GM23338 (cell line): ENCODE measurements around the gene CA6. TPM values are rescaled to one million over a fixed set of nuclear protein-coding genes. Genes with fewer than 3 reads are reported as not detected.

Source experiments
- ATAC-seq: fragments of 200-7000 bp; cut with Tn5 transposase; 3 replicates; pipeline ENCODE4 v1.9.1; 2020
- DNase-seq: peaks from one replicate; pipeline ENCODE4 v3.0.0-alpha.2; 2015; ENCODE audit warnings: low spot score
- H2AFZ ChIP-seq: fragments of 200-600 bp; sonication (generic); 2 replicates; pipeline ENCODE4 v1.8.0; 2016; ENCODE audit warnings: antibody characterized with exemption, mild to moderate bottlenecking, moderate library complexity
- H3F3A ChIP-seq: fragments of 200-600 bp; sonication (generic); replicated peaks from 2 replicates; pipeline ENCODE4 v1.8.0; 2017; ENCODE audit warnings: antibody characterized with exemption, mixed run types, low read depth
- H3K27ac ChIP-seq: fragments of 200-600 bp; sonication (generic); 2 replicates; pipeline ENCODE4 v1.6.1; 2016; ENCODE audit warnings: low read depth
- H3K27me3 ChIP-seq: fragments of 200-600 bp; sonication (generic); 2 replicates; pipeline ENCODE4 v1.8.0; 2016; ENCODE audit warnings: mild to moderate bottlenecking, mixed run types, moderate library complexity; ENCODE audit not compliant: insufficient read depth
- H3K36me3 ChIP-seq: fragments of 200-600 bp; sonication (generic); 2 replicates; pipeline ENCODE4 v1.8.0; 2016; ENCODE audit warnings: mild to moderate bottlenecking; ENCODE audit not compliant: insufficient read depth
- H3K4me1 ChIP-seq: fragments of 200-600 bp; sonication (generic); 2 replicates; pipeline ENCODE4 v1.8.0; 2016; ENCODE audit warnings: mild to moderate bottlenecking, moderate library complexity; ENCODE audit not compliant: insufficient read depth
- H3K4me2 ChIP-seq: fragments of 200-600 bp; sonication (generic); 2 replicates; pipeline ENCODE4 v1.7.1; 2017; ENCODE audit warnings: mixed run types
- H3K4me3 ChIP-seq: fragments of 200-600 bp; sonication (generic); 2 replicates; pipeline ENCODE4 v1.6.1; 2016; ENCODE audit warnings: mixed run types
- H3K79me2 ChIP-seq: fragments of 200-600 bp; sonication (generic); replicated peaks from 2 replicates; pipeline ENCODE4 v1.8.0; 2017; ENCODE audit warnings: mild to moderate bottlenecking; ENCODE audit not compliant: insufficient read depth
- H3K9me2 ChIP-seq: fragments of 200-600 bp; sonication (generic); 2 replicates; pipeline ENCODE4 v1.8.0; 2017; ENCODE audit not compliant: insufficient read depth
- H4K20me1 ChIP-seq: fragments of 200-600 bp; sonication (generic); replicated peaks from 2 replicates; pipeline ENCODE4 v1.8.0; 2017; ENCODE audit warnings: mild to moderate bottlenecking; ENCODE audit not compliant: insufficient read depth
- H3K27ac Mint-ChIP-seq: 2 replicates; pipeline ENCODE4 v1.8.0; 2020; ENCODE audit warnings: inconsistent platforms, mild to moderate bottlenecking, moderate library complexity, mixed read lengths
- H3K27me3 Mint-ChIP-seq: 3 replicates; pipeline ENCODE4 v1.8.0; 2022; ENCODE audit warnings: low read depth, mild to moderate bottlenecking, moderate library complexity, mixed read lengths, inconsistent platforms; ENCODE audit not compliant: insufficient read depth, poor library complexity
- H3K36me3 Mint-ChIP-seq: 3 replicates; pipeline ENCODE4 v1.8.0; 2021; ENCODE audit warnings: low read depth, mild to moderate bottlenecking, inconsistent platforms, moderate library complexity, mixed read lengths
- H3K4me1 Mint-ChIP-seq: 3 replicates; pipeline ENCODE4 v1.8.0; 2020; ENCODE audit warnings: mild to moderate bottlenecking, inconsistent platforms, mixed read lengths
- H3K4me3 Mint-ChIP-seq: 3 replicates; pipeline ENCODE4 v1.8.0; 2021; ENCODE audit warnings: moderate library complexity, mild to moderate bottlenecking, inconsistent platforms, mixed read lengths
- H3K9me3 Mint-ChIP-seq: 3 replicates; pipeline ENCODE4 v1.8.0; 2020; ENCODE audit warnings: moderate library complexity, mild to moderate bottlenecking, inconsistent platforms, mixed read lengths
- CREB1 ChIP-seq: fragments of 250-450 bp; sonication (Bioruptor Pico); IDR thresholded peaks from 2 replicates; pipeline ENCODE4 v1.5.0; 2020; ENCODE audit warnings: low read depth, mild to moderate bottlenecking, moderate library complexity
- CTCF ChIP-seq, 2 experiments: fragments of 200-600 bp in 1 of 2; sonication (generic) in 1 of 2; conservative IDR thresholded peaks; 2 replicates each; pipeline versions ENCODE4 v1.5.1 to v1.6.1; 2016 to 2017; ENCODE audit warnings: antibody characterized with exemption in 2 of 2, low read depth in 2 of 2, mild to moderate bottlenecking in 2 of 2, moderate library complexity in 1 of 2
- EZH2 ChIP-seq: fragments of 200-600 bp; sonication (generic); IDR thresholded peaks from one replicate; pipeline ENCODE4 v1.8.0; 2017; ENCODE audit warnings: antibody characterized with exemption, mild to moderate bottlenecking, low read depth; ENCODE audit not compliant: unreplicated experiment
- EZH2phosphoT487 ChIP-seq: fragments of 200-600 bp; sonication (generic); IDR thresholded peaks from one replicate; pipeline ENCODE4 v1.8.1; 2018; ENCODE audit warnings: antibody characterized with exemption; ENCODE audit not compliant: unreplicated experiment
- JUNB ChIP-seq: IDR thresholded peaks from one replicate; pipeline ENCODE4 v1.6.1; 2016; ENCODE audit warnings: antibody characterized with exemption; ENCODE audit not compliant: unreplicated experiment
- NANOG ChIP-seq: IDR thresholded peaks from 2 replicates; pipeline ENCODE4 v1.6.1; 2016; ENCODE audit warnings: antibody characterized with exemption, borderline replicate concordance
- POLR2AphosphoS5 ChIP-seq: IDR thresholded peaks from 2 replicates; pipeline ENCODE4 v1.6.1; 2016; ENCODE audit warnings: antibody characterized with exemption, low read depth
- STAT1 ChIP-seq: IDR thresholded peaks from one replicate; pipeline ENCODE4 v1.6.1; 2016; ENCODE audit warnings: antibody characterized with exemption; ENCODE audit not compliant: unreplicated experiment
- ZNF114 ChIP-seq: fragments of 250-450 bp; sonication (Bioruptor Pico); IDR thresholded peaks from 2 replicates; pipeline ENCODE4 v1.5.0; 2020; ENCODE audit warnings: mild to moderate bottlenecking, moderate library complexity
- ZNF331 ChIP-seq: fragments of 250-450 bp; sonication (Bioruptor Pico); IDR thresholded peaks from 2 replicates; pipeline ENCODE4 v1.5.0; 2020; ENCODE audit warnings: low read depth, mild to moderate bottlenecking, moderate library complexity
- polyA plus RNA-seq: library from polyadenylated mRNA; unstranded; fragments of >200 nt; fragmentation: Nextera tagmentation; extraction: Ambion mirVana; gene quantifications from 2 replicates; pipeline ENCODE4 v1.2.1, GENCODE V29; 2016
- total RNA-seq: library from RNA; depleted of rRNA; stranded (reverse); fragments of >200 nt; shearing (Covaris generic); gene quantifications from 2 replicates; pipeline ENCODE4 v1.2.3, GENCODE V29; 2014
- TF ChIP-seq, protein P1 (sequence below): fragments of 250-450 bp; sonication (Bioruptor Pico); IDR thresholded peaks from 2 replicates; pipeline ENCODE4 v1.5.0; 2020; ENCODE audit warnings: mild to moderate bottlenecking, moderate library complexity
- TF ChIP-seq, protein P2 (sequence below): IDR thresholded peaks from 2 replicates; pipeline ENCODE4 v1.6.1; 2016; ENCODE audit warnings: antibody characterized with exemption
- TF ChIP-seq, protein P3 (sequence below): IDR thresholded peaks from one replicate; pipeline ENCODE4 v1.6.1; 2018; ENCODE audit warnings: antibody characterized with exemption; ENCODE audit not compliant: unreplicated experiment

CA6 gene
- total and polyA plus RNA-seq, 2 experiments from 2014 or later, result not detected

- Histone ChIP-seq H3K27me3 (no peaks in the 10 kb centered on the region), H4K20me1 (no peaks in the 10 kb centered on the region; the same call in 1 of the 2 replicates), H2AFZ (no peak overlapping the region), H3K4me1 (no peaks in the 10 kb centered on the region), H3K27ac (no peak overlapping the region), H3K4me3 (no peak overlapping the region), H3K79me2 (no peaks in the 10 kb centered on the region), H3K36me3 (no peaks in the 10 kb centered on the region), H3K4me2 (no peak overlapping the region), H3K9me2 (no peaks in the 10 kb centered on the region), H3F3A (no peaks in the 10 kb centered on the region)
- peaks cover 6% of the 10 kb centered on the region; the same call in 2 of the 3 replicates for H3K4me1 Mint-ChIP-seq
- no peaks in the 10 kb centered on the region; the same call in 2 of the 3 replicates for H3K9me3 Mint-ChIP-seq
- no peak for ATAC-seq
- H3K27ac Mint-ChIP-seq, result no peak overlapping the region
- H3K4me3 Mint-ChIP-seq, result no peak overlapping the region
- no peak for TF ChIP-seq CTCF (conservative IDR thresholded peaks at IDR 0.05; ENCODE audit: low read depth in 2 of 2)
- TF ChIP-seq JUNB, result no peak
- no peak for TF ChIP-seq EZH2phosphoT487
- no peak for TF ChIP-seq STAT1
- no peak for TF ChIP-seq POLR2AphosphoS5
- TF ChIP-seq ZNF114, result no peak
- TF ChIP-seq ZNF331 (CRISPR knock-in tag), result no peak
- TF ChIP-seq, protein P1, sequence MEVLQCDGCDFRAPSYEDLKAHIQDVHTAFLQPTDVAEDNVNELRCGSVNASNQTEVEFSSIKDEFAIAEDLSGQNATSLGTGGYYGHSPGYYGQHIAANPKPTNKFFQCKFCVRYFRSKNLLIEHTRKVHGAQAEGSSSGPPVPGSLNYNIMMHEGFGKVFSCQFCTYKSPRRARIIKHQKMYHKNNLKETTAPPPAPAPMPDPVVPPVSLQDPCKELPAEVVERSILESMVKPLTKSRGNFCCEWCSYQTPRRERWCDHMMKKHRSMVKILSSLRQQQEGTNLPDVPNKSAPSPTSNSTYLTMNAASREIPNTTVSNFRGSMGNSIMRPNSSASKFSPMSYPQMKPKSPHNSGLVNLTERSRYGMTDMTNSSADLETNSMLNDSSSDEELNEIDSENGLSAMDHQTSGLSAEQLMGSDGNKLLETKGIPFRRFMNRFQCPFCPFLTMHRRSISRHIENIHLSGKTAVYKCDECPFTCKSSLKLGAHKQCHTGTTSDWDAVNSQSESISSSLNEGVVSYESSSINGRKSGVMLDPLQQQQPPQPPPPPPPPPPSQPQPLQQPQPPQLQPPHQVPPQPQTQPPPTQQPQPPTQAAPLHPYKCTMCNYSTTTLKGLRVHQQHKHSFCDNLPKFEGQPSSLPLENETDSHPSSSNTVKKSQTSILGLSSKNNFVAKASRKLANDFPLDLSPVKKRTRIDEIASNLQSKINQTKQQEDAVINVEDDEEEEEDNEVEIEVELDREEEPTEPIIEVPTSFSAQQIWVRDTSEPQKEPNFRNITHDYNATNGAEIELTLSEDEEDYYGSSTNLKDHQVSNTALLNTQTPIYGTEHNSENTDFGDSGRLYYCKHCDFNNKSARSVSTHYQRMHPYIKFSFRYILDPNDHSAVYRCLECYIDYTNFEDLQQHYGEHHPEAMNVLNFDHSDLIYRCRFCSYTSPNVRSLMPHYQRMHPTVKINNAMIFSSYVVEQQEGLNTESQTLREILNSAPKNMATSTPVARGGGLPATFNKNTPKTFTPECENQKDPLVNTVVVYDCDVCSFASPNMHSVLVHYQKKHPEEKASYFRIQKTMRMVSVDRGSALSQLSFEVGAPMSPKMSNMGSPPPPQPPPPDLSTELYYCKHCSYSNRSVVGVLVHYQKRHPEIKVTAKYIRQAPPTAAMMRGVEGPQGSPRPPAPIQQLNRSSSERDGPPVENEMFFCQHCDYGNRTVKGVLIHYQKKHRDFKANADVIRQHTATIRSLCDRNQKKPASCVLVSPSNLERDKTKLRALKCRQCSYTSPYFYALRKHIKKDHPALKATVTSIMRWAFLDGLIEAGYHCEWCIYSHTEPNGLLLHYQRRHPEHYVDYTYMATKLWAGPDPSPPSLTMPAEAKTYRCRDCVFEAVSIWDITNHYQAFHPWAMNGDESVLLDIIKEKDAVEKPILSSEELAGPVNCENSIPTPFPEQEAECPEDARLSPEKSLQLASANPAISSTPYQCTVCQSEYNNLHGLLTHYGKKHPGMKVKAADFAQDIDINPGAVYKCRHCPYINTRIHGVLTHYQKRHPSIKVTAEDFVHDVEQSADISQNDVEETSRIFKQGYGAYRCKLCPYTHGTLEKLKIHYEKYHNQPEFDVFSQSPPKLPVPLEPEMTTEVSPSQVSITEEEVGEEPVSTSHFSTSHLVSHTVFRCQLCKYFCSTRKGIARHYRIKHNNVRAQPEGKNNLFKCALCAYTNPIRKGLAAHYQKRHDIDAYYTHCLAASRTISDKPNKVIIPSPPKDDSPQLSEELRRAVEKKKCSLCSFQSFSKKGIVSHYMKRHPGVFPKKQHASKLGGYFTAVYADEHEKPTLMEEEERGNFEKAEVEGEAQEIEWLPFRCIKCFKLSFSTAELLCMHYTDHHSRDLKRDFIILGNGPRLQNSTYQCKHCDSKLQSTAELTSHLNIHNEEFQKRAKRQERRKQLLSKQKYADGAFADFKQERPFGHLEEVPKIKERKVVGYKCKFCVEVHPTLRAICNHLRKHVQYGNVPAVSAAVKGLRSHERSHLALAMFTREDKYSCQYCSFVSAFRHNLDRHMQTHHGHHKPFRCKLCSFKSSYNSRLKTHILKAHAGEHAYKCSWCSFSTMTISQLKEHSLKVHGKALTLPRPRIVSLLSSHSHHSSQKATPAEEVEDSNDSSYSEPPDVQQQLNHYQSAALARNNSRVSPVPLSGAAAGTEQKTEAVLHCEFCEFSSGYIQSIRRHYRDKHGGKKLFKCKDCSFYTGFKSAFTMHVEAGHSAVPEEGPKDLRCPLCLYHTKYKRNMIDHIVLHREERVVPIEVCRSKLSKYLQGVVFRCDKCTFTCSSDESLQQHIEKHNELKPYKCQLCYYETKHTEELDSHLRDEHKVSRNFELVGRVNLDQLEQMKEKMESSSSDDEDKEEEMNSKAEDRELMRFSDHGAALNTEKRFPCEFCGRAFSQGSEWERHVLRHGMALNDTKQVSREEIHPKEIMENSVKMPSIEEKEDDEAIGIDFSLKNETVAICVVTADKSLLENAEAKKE (CRISPR knock-in tag), result no peak
- TF ChIP-seq EZH2, result no peak
- TF ChIP-seq NANOG, result no peak
- TF ChIP-seq CREB1, result no peak
- TF ChIP-seq, protein P2, sequence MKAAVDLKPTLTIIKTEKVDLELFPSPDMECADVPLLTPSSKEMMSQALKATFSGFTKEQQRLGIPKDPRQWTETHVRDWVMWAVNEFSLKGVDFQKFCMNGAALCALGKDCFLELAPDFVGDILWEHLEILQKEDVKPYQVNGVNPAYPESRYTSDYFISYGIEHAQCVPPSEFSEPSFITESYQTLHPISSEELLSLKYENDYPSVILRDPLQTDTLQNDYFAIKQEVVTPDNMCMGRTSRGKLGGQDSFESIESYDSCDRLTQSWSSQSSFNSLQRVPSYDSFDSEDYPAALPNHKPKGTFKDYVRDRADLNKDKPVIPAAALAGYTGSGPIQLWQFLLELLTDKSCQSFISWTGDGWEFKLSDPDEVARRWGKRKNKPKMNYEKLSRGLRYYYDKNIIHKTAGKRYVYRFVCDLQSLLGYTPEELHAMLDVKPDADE, result no peak
- TF ChIP-seq, protein P3, sequence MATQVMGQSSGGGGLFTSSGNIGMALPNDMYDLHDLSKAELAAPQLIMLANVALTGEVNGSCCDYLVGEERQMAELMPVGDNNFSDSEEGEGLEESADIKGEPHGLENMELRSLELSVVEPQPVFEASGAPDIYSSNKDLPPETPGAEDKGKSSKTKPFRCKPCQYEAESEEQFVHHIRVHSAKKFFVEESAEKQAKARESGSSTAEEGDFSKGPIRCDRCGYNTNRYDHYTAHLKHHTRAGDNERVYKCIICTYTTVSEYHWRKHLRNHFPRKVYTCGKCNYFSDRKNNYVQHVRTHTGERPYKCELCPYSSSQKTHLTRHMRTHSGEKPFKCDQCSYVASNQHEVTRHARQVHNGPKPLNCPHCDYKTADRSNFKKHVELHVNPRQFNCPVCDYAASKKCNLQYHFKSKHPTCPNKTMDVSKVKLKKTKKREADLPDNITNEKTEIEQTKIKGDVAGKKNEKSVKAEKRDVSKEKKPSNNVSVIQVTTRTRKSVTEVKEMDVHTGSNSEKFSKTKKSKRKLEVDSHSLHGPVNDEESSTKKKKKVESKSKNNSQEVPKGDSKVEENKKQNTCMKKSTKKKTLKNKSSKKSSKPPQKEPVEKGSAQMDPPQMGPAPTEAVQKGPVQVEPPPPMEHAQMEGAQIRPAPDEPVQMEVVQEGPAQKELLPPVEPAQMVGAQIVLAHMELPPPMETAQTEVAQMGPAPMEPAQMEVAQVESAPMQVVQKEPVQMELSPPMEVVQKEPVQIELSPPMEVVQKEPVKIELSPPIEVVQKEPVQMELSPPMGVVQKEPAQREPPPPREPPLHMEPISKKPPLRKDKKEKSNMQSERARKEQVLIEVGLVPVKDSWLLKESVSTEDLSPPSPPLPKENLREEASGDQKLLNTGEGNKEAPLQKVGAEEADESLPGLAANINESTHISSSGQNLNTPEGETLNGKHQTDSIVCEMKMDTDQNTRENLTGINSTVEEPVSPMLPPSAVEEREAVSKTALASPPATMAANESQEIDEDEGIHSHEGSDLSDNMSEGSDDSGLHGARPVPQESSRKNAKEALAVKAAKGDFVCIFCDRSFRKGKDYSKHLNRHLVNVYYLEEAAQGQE, result no peak
- peaks cover 14% of the 10 kb centered on the region for H3K27me3 Mint-ChIP-seq
- no peaks in the 10 kb centered on the region for H3K36me3 Mint-ChIP-seq
- no peak for DNase-seq
Observed at GRCh38 chr1:9013819-9014218, 68.2 kb downstream of the CA6 start.
